Hepatocyte (in vitro differentiated cells): ENCODE measurements around the gene CYB561D2. TPM values are rescaled to one million over a fixed set of nuclear protein-coding genes. Genes with fewer than 3 reads are reported as not detected.

Experiments used
- DNase-seq: peaks from one replicate; pipeline ENCODE4 v3.0.0-alpha.2; 2016; ENCODE audit warnings: low spot score
- H2AFZ ChIP-seq: fragments of 200-600 bp; sonication (generic); 2 replicates; pipeline ENCODE4 v1.6.0; 2016; ENCODE audit warnings: antibody characterized with exemption, mild to moderate bottlenecking
- H3K27ac ChIP-seq: fragments of 200-600 bp; sonication (generic); 2 replicates; pipeline ENCODE4 v1.5.1; 2016; ENCODE audit warnings: mild to moderate bottlenecking
- H3K27me3 ChIP-seq: fragments of 200-600 bp; sonication (generic); 2 replicates; pipeline ENCODE4 v1.6.1; 2016
- H3K36me3 ChIP-seq: fragments of 200-600 bp; sonication (generic); replicated peaks from 2 replicates; pipeline ENCODE4 v1.5.1; 2016; ENCODE audit warnings: low read depth; ENCODE audit not compliant: insufficient read depth
- H3K4me1 ChIP-seq: fragments of 200-600 bp; sonication (generic); 2 replicates; pipeline ENCODE4 v1.5.1; 2016; ENCODE audit warnings: mild to moderate bottlenecking, moderate library complexity; ENCODE audit not compliant: insufficient read depth
- H3K4me2 ChIP-seq: fragments of 200-600 bp; sonication (generic); 2 replicates; pipeline ENCODE4 v1.6.0; 2016
- H3K4me3 ChIP-seq: fragments of 200-600 bp; sonication (generic); 2 replicates; pipeline ENCODE4 v1.5.1; 2016; ENCODE audit warnings: mild to moderate bottlenecking
- H3K79me2 ChIP-seq: fragments of 200-600 bp; sonication (generic); 2 replicates; pipeline ENCODE4 v1.6.0; 2017; ENCODE audit warnings: mild to moderate bottlenecking
- H3K9me2 ChIP-seq: fragments of 200-600 bp; sonication (generic); replicated peaks from 2 replicates; pipeline ENCODE4 v1.6.0; 2017; ENCODE audit warnings: mild to moderate bottlenecking; ENCODE audit not compliant: insufficient read depth
- H3K9me3 ChIP-seq: fragments of 200-600 bp; sonication (generic); 2 replicates; pipeline ENCODE4 v1.5.1; 2016; ENCODE audit warnings: low read depth, mild to moderate bottlenecking
- H4K20me1 ChIP-seq: fragments of 200-600 bp; sonication (generic); 2 replicates; pipeline ENCODE4 v1.6.0; 2016; ENCODE audit warnings: mild to moderate bottlenecking; ENCODE audit not compliant: insufficient read depth, poor library complexity, severe bottlenecking
- CTCF ChIP-seq: fragments of 200-600 bp; sonication (generic); IDR thresholded peaks from 2 replicates; pipeline ENCODE4 v1.5.1; 2016; ENCODE audit warnings: antibody characterized with exemption, mild to moderate bottlenecking; ENCODE audit not compliant: poor library complexity
- EZH2 ChIP-seq: fragments of 200-600 bp; sonication (generic); IDR thresholded peaks from 2 replicates; pipeline ENCODE4 v1.6.1; 2016; ENCODE audit warnings: antibody characterized with exemption, mild to moderate bottlenecking, borderline replicate concordance
- EZH2phosphoT487 ChIP-seq: fragments of 200-600 bp; sonication (generic); IDR thresholded peaks from one replicate; pipeline ENCODE4 v1.6.1; 2018; ENCODE audit warnings: antibody characterized with exemption, mild to moderate bottlenecking, low read depth, moderate library complexity; ENCODE audit not compliant: unreplicated experiment, severe bottlenecking
- WGBS: methylation state at CpG from one replicate; pipeline ENCODE4 v1.1.6; 2016; ENCODE audit warnings: low lambda C conversion rate; ENCODE audit errors: missing lambda C conversion rate; 5-methylcytosine and 5-hydroxymethylcytosine counted together
- polyA plus RNA-seq: library from polyadenylated mRNA; unstranded; fragments of >200 nt; fragmentation: Nextera tagmentation; extraction: Ambion mirVana; gene quantifications from 2 replicates; pipeline ENCODE4 v1.2.1, GENCODE V29; 2016
- total RNA-seq: library from RNA; depleted of rRNA; stranded (reverse); fragments of >200 nt; gene quantifications from 2 replicates; pipeline ENCODE4 v1.2.3, GENCODE V29; 2014

The CYB561D2 gene
- total and polyA plus RNA-seq, 2 experiments from 2014 or later = 37.3 to 40.5 TPM

- WGBS = 85% methylated on average over 5 of the region's 5 CpGs
- Histone ChIP-seq H3K4me3 (no peak overlapping the region), H3K4me2 (peak overlapping the region; percentile 93), H2AFZ (no peak overlapping the region), H3K27me3 (peaks cover under 1% of the 10 kb centered on the region), H3K27ac (peak overlapping the region; percentile 92), H3K4me1 (peaks cover 24% of the 10 kb centered on the region), H3K9me3 (no peaks in the 10 kb centered on the region), H4K20me1 (peaks cover 3% of the 10 kb centered on the region), H3K9me2 (no peaks in the 10 kb centered on the region), H3K79me2 (peaks cover 47% of the 10 kb centered on the region), H3K36me3 (no peaks in the 10 kb centered on the region)
- TF ChIP-seq EZH2phosphoT487 (no peak), CTCF (no peak), EZH2 (no peak)
- no peak for DNase-seq
Measured at GRCh38 chr3:50334339-50335075, 16.2 kb upstream of the CYB561D2 start.

- Histone ChIP-seq H3K27ac (peak overlapping the region; percentile 92), H3K27me3 (peaks cover 22% of the 10 kb centered on the region), H3K79me2 (peaks cover 47% of the 10 kb centered on the region), H3K4me3 (peak overlapping the region; percentile 63), H3K9me3 (no peaks in the 10 kb centered on the region), H2AFZ (peak overlapping the region; percentile 1), H3K4me1 (peaks cover 34% of the 10 kb centered on the region), H3K36me3 (no peaks in the 10 kb centered on the region), H4K20me1 (peaks cover 3% of the 10 kb centered on the region), H3K9me2 (no peaks in the 10 kb centered on the region), H3K4me2 (peak overlapping the region; percentile 93)
- DNase-seq = no peak
- TF ChIP-seq CTCF = no peak
- no peak for TF ChIP-seq EZH2
- no peak for TF ChIP-seq EZH2phosphoT487
- under 1% methylated on average over 22 of the region's 31 CpGs for WGBS
Measured at GRCh38 chr3:50336452-50337174, 14.0 kb upstream of the CYB561D2 start.

GRCh38 chr3:50337175-50337861 is 13.3 kb upstream of the CYB561D2 start:
- Histone ChIP-seq H3K9me2 (no peaks in the 10 kb centered on the region), H3K4me1 (peaks cover 34% of the 10 kb centered on the region)

GRCh38 chr3:50338965-50339364 is 11.7 kb upstream of the CYB561D2 start:
- peaks cover under 1% of the 10 kb centered on the region for H4K20me1 ChIP-seq
- no peaks in the 10 kb centered on the region for H3K9me2 ChIP-seq
- no peak overlapping the region for H3K27ac ChIP-seq
- peaks cover 34% of the 10 kb centered on the region for H3K4me1 ChIP-seq
- TF ChIP-seq EZH2 = no peak
- no peak for TF ChIP-seq EZH2phosphoT487
- TF ChIP-seq CTCF = no peak
- H3K4me3 ChIP-seq = no peak overlapping the region
- H3K27me3 ChIP-seq = peaks cover 25% of the 10 kb centered on the region
- H2AFZ ChIP-seq = no peak overlapping the region
- no peaks in the 10 kb centered on the region for H3K9me3 ChIP-seq
- peaks cover 27% of the 10 kb centered on the region for H3K79me2 ChIP-seq
- H3K36me3 ChIP-seq = no peaks in the 10 kb centered on the region
- no peak for DNase-seq
- H3K4me2 ChIP-seq = no peak overlapping the region
- 84% methylated on average over 5 of the region's 5 CpGs for WGBS

More at GRCh38 chr3:50337175-50337861, 13.3 kb upstream of the CYB561D2 start:
- no peaks in the 10 kb centered on the region for H3K9me3 ChIP-seq
- WGBS = under 1% methylated on average over 68 of the region's 79 CpGs
- H4K20me1 ChIP-seq = peaks cover 3% of the 10 kb centered on the region
- peaks cover 41% of the 10 kb centered on the region for H3K79me2 ChIP-seq
- H3K4me2 ChIP-seq = peak overlapping the region; percentile 93
- peak overlapping the region; percentile 63 for H3K4me3 ChIP-seq
- H3K36me3 ChIP-seq = no peaks in the 10 kb centered on the region
- TF ChIP-seq EZH2phosphoT487 = no peak
- H3K27ac ChIP-seq = peak overlapping the region; percentile 92
- peak; percentile 99 for DNase-seq
- H3K27me3 ChIP-seq = peaks cover 25% of the 10 kb centered on the region
- peak overlapping the region; percentile 69 for H2AFZ ChIP-seq
